Mesendoderm (in vitro differentiated cells): Measurements from ENCODE around the gene APOL5.

Source experiments
- DNase-seq: peaks from one replicate; pipeline ENCODE4 v3.0.0; 2013
- H2AK5ac ChIP-seq: 2 replicates; pipeline ENCODE4 v1.6.1; 2013; ENCODE audit warnings: low read length, inconsistent platforms
- H2BK120ac ChIP-seq: 2 replicates; pipeline ENCODE4 v1.6.1; 2013; ENCODE audit warnings: low read depth, mild to moderate bottlenecking, low read length, moderate library complexity, mixed read lengths
- H2BK15ac ChIP-seq: replicated peaks from 2 replicates; pipeline ENCODE4 v1.6.1; 2013; ENCODE audit warnings: low read depth, mild to moderate bottlenecking, moderate library complexity
- H2BK5ac ChIP-seq: 2 replicates; pipeline ENCODE4 v1.6.1; 2013; ENCODE audit warnings: low read length, inconsistent platforms
- H3K18ac ChIP-seq: 2 replicates; pipeline ENCODE4 v1.6.1; 2013; ENCODE audit warnings: mild to moderate bottlenecking, low read length, mixed read lengths
- H3K23ac ChIP-seq: one replicate; pipeline ENCODE4 v1.6.1; 2013; ENCODE audit warnings: low read length
- H3K27ac ChIP-seq: 2 replicates; pipeline ENCODE4 v1.5.1; 2013; ENCODE audit warnings: low read depth, mild to moderate bottlenecking, inconsistent platforms, low read length, moderate library complexity
- H3K27me3 ChIP-seq: 2 replicates; pipeline ENCODE4 v1.6.1; 2013; ENCODE audit warnings: low read length, control low read depth, mild to moderate bottlenecking, inconsistent platforms; ENCODE audit not compliant: insufficient read depth, poor library complexity
- H3K36me3 ChIP-seq: 2 replicates; pipeline ENCODE4 v1.6.1; 2013; ENCODE audit warnings: low read length, inconsistent platforms; ENCODE audit not compliant: control insufficient read depth, insufficient read depth
- H3K4ac ChIP-seq: one replicate; pipeline ENCODE4 v1.6.1; 2013; ENCODE audit warnings: low read depth, mild to moderate bottlenecking, low read length, moderate library complexity
- H3K4me1 ChIP-seq: 2 replicates; pipeline ENCODE4 v1.6.1; 2013; ENCODE audit warnings: low read depth, low read length, inconsistent platforms; ENCODE audit not compliant: control insufficient read depth
- H3K4me2 ChIP-seq: 2 replicates; pipeline ENCODE4 v1.6.1; 2013; ENCODE audit warnings: low read length
- H3K4me3 ChIP-seq: 2 replicates; pipeline ENCODE4 v1.5.1; 2013; ENCODE audit warnings: mild to moderate bottlenecking, low read length
- H3K56ac ChIP-seq: one replicate; pipeline ENCODE4 v1.6.1; 2013; ENCODE audit warnings: low read length
- H3K79me1 ChIP-seq: 2 replicates; pipeline ENCODE4 v1.6.1; 2013; ENCODE audit warnings: low read length, inconsistent platforms
- H3K79me2 ChIP-seq: 2 replicates; pipeline ENCODE4 v1.6.1; 2013; ENCODE audit warnings: mild to moderate bottlenecking, low read length; ENCODE audit not compliant: control insufficient read depth, insufficient read depth
- H3K9ac ChIP-seq: 2 replicates; pipeline ENCODE4 v1.6.1; 2013; ENCODE audit warnings: low read length, inconsistent platforms
- H4K5ac ChIP-seq: one replicate; pipeline ENCODE4 v1.6.1; 2013; ENCODE audit warnings: low read length
- H4K8ac ChIP-seq: one replicate; pipeline ENCODE4 v1.6.1; 2013; ENCODE audit warnings: low read depth, mild to moderate bottlenecking, control low read depth, low read length, moderate library complexity
- whole genome bisulfite sequencing: extraction: QIAGEN DNeasy Blood & Tissue Kit; methylation state at CpG from one replicate; pipeline ENCODE4 v1.1.7; 2013; ENCODE audit warnings: low lambda C conversion rate, missing lambda C conversion rate; ENCODE audit not compliant: insufficient coverage; ENCODE audit errors: extremely low coverage; 5-methylcytosine and 5-hydroxymethylcytosine counted together

Gene APOL5

DNA sequence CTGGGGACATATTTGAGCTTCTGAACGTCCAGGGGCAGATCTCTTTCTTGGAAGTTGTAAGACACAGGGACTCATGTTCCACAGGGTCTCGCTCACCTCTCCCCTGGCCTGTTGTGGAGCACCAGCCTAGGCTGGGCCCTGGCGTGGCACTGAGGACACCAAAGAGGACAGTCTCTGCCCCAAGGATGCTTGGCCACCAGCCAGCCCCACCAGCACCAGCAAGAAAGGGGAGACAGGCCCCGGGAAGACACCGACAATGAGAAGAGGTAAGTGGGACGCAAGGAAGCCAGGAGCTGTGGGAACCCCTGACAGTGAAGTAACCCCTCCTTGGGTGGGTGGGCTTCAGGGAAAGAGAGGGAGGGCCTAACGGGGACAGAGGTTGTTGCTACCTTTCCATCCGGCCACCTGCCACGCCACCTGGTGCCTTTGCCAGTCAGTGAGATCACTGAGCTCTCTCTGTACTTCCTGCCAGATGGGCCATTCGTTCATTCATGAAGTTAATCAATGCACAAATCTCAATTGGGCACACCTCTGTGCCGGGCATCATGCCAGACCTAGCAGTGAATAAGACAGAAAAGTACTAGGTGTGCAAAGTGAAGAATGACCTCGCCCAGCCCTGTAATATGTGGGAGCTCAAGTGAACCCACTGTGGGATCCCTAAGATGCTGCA, 11.1 kb downstream of the APOL5 start:
- no CpG with 5 or more reads among the region's 12 CpGs for WGBS
- no peak overlapping the region for H2BK120ac ChIP-seq
- H3K18ac ChIP-seq = no peak overlapping the region
- no peak overlapping the region for H2BK15ac ChIP-seq
- H3K4me1 ChIP-seq = no peaks in the 10 kb centered on the region
- H3K27ac ChIP-seq = no peak overlapping the region
- no peak overlapping the region for H3K4me2 ChIP-seq
- DNase-seq = no peak
- no peak overlapping the region for H4K5ac ChIP-seq
- H3K27me3 ChIP-seq = no peaks in the 10 kb centered on the region
- H2BK5ac ChIP-seq = no peak overlapping the region
- H3K79me1 ChIP-seq = no peaks in the 10 kb centered on the region
- H2AK5ac ChIP-seq = no peak overlapping the region
- H4K8ac ChIP-seq = no peak overlapping the region
- no peak overlapping the region for H3K4ac ChIP-seq
- no peaks in the 10 kb centered on the region for H3K36me3 ChIP-seq
- no peak overlapping the region for H3K23ac ChIP-seq
- H3K4me3 ChIP-seq = no peak overlapping the region
- H3K79me2 ChIP-seq = no peaks in the 10 kb centered on the region
- H3K56ac ChIP-seq = no peak overlapping the region
- H3K9ac ChIP-seq = no peak overlapping the region

GRCh38 chr22:35729309-35729698, 11.6 kb downstream of the APOL5 start:
- Histone ChIP-seq H3K27ac (no peak overlapping the region), H3K9ac (no peak overlapping the region), H3K4me1 (no peaks in the 10 kb centered on the region), H2AK5ac (no peak overlapping the region), H2BK5ac (no peak overlapping the region), H3K27me3 (no peaks in the 10 kb centered on the region), H3K36me3 (no peaks in the 10 kb centered on the region), H2BK15ac (no peak overlapping the region), H3K79me2 (no peaks in the 10 kb centered on the region), H3K4me3 (no peak overlapping the region), H4K8ac (no peak overlapping the region), H3K18ac (no peak overlapping the region), H3K4ac (no peak overlapping the region), H3K56ac (no peak overlapping the region), H3K79me1 (no peaks in the 10 kb centered on the region), H3K4me2 (no peak overlapping the region), H3K23ac (no peak overlapping the region), H2BK120ac (no peak overlapping the region), H4K5ac (no peak overlapping the region)
- no peak for DNase-seq
- WGBS = no CpG with 5 or more reads among the region's 2 CpGs

DNA sequence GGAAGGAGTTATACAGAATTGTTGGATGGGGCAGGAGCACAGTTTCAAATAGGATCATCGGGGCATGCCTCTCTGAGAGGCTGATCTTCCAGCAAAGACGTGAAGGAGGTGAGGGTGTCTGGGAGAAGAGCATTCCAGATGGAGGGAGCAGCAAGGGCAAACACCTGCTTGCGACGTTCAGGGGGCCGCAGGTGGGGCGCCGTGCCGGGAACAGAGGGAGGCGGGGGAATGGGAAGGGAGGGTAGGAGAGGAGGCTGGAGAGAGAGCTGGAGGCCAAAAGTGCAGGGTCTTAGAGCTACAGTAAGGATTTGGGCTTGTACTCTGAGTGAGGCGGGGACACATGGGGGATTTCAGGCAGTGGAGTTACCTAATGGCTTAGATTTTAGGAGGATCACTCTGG, 13.6 kb downstream of the APOL5 start:
- H2BK5ac ChIP-seq = no peak overlapping the region
- H2BK15ac ChIP-seq = no peak overlapping the region
- H3K36me3 ChIP-seq = no peaks in the 10 kb centered on the region
- no peak overlapping the region for H3K9ac ChIP-seq
- H4K5ac ChIP-seq = no peak overlapping the region
- no peak overlapping the region for H3K4ac ChIP-seq
- H3K79me2 ChIP-seq = no peaks in the 10 kb centered on the region
- H3K4me2 ChIP-seq = no peak overlapping the region
- no peak overlapping the region for H3K18ac ChIP-seq
- no peak for DNase-seq
- H3K56ac ChIP-seq = no peak overlapping the region
- H3K4me3 ChIP-seq = no peak overlapping the region
- no peaks in the 10 kb centered on the region for H3K79me1 ChIP-seq
- no peak overlapping the region for H3K27ac ChIP-seq
- no peaks in the 10 kb centered on the region for H3K4me1 ChIP-seq
- H2AK5ac ChIP-seq = no peak overlapping the region
- H2BK120ac ChIP-seq = no peak overlapping the region
- H3K23ac ChIP-seq = no peak overlapping the region
- no peaks in the 10 kb centered on the region for H3K27me3 ChIP-seq
- H4K8ac ChIP-seq = no peak overlapping the region
- WGBS = no CpG with 5 or more reads among the region's 10 CpGs

DNA sequence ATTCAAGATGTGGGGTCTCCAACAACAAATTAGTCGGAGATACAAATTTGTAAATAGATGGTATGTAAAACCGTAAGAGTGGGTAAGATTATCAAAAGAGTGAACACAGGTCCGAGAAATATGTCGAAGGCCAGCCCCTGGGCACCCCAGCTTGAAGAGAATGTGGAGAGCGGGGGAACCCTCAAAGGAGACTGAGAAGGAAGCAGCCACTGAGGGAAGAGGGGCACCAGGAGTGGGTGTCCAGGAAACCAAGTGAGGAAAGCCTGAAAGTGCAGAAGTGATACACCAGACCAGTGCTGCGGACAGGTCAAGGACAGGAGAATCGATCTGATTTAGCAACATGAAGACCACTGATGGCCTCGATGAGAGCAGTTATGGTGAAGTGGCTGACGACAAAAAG, 14.4 kb downstream of the APOL5 start:
- H3K23ac ChIP-seq = peak overlapping the region; percentile 66
- H2BK120ac ChIP-seq = no peak overlapping the region
- H4K8ac ChIP-seq = no peak overlapping the region
- no peak for DNase-seq
- no peak overlapping the region for H3K56ac ChIP-seq
- H3K18ac ChIP-seq = no peak overlapping the region
- H3K4me1 ChIP-seq = no peaks in the 10 kb centered on the region
- no peak overlapping the region for H3K4me2 ChIP-seq
- no peak overlapping the region for H2BK5ac ChIP-seq
- H3K4ac ChIP-seq = no peak overlapping the region
- H3K79me2 ChIP-seq = no peaks in the 10 kb centered on the region
- no peaks in the 10 kb centered on the region for H3K79me1 ChIP-seq
- no peak overlapping the region for H2AK5ac ChIP-seq
- no peak overlapping the region for H3K27ac ChIP-seq
- no peak overlapping the region for H4K5ac ChIP-seq
- H2BK15ac ChIP-seq = no peak overlapping the region
- no peak overlapping the region for H3K4me3 ChIP-seq
- no CpG with 5 or more reads among the region's 9 CpGs for WGBS
- H3K36me3 ChIP-seq = no peaks in the 10 kb centered on the region
- H3K9ac ChIP-seq = no peak overlapping the region
- H3K27me3 ChIP-seq = no peaks in the 10 kb centered on the region

- no peak overlapping the region for H3K9ac ChIP-seq
- H3K27me3 ChIP-seq = no peaks in the 10 kb centered on the region
- DNase-seq = no peak
- H3K18ac ChIP-seq = no peak overlapping the region
- H3K79me2 ChIP-seq = no peaks in the 10 kb centered on the region
- no peaks in the 10 kb centered on the region for H3K36me3 ChIP-seq
- no peak overlapping the region for H2AK5ac ChIP-seq
- no peak overlapping the region for H2BK15ac ChIP-seq
- no peak overlapping the region for H3K23ac ChIP-seq
- H3K4me2 ChIP-seq = no peak overlapping the region
- no peak overlapping the region for H3K4me3 ChIP-seq
- H3K4me1 ChIP-seq = no peaks in the 10 kb centered on the region
- no peaks in the 10 kb centered on the region for H3K79me1 ChIP-seq
- no peak overlapping the region for H3K56ac ChIP-seq
- H2BK5ac ChIP-seq = no peak overlapping the region
- H4K5ac ChIP-seq = no peak overlapping the region
- H4K8ac ChIP-seq = no peak overlapping the region
- no CpG with 5 or more reads among the region's 10 CpGs for WGBS
- no peak overlapping the region for H3K4ac ChIP-seq
- no peak overlapping the region for H2BK120ac ChIP-seq
- no peak overlapping the region for H3K27ac ChIP-seq
Measured at GRCh38 chr22:35733036-35733435, 15.4 kb downstream of the APOL5 start.
